GM12878 (cell line): ENCODE data around the gene TMPRSS12. TPM values are rescaled to one million over a fixed set of nuclear protein-coding genes. Genes with fewer than 3 reads are reported as not detected.
"Not testable (repeated sequence)": the region's sequence is repeated elsewhere in the genome, so short reads cannot be mapped to it uniquely, and the experiment has no call there.

Source experiments
- ATAC-seq: fragments of 200-7000 bp; cut with Tn5 transposase; 3 replicates; pipeline ENCODE4 v1.9.1; 2020; ENCODE audit warnings: mild to moderate bottlenecking, moderate library complexity
- BruUV-seq: library from RNA; stranded (reverse); fragments of 400-500 nt; replicated peaks from 2 replicates; lab custom pipeline; 2021; lab: Mats Ljungman, UMichigan
- CTCF ChIA-PET: fragments of 300-600 bp; sonication (Branson Sonifier 250); formaldehyde crosslinking; extraction: SDS; loops from one replicate; lab custom pipeline; 2021; ENCODE audit warnings: inconsistent platforms; lab: Yijun Ruan, JAX
- POLR2A ChIA-PET: fragments of 350-600 bp; formaldehyde crosslinking; extraction: SDS; loops from one replicate; lab custom pipeline; 2021; ENCODE audit warnings: inconsistent platforms; lab: Charles Lee
- RAD21 ChIA-PET: fragments of 300-600 bp; sonication (Branson Sonifier 250); formaldehyde crosslinking; loops from one replicate; lab custom pipeline; 2023; ENCODE audit warnings: antibody characterized with exemption; ENCODE audit not compliant: unreplicated experiment; lab: Charles Lee
- SMC1A ChIA-PET: fragments of 300-600 bp; sonication (Branson Sonifier 250); formaldehyde crosslinking; loops from one replicate; lab custom pipeline; 2023; ENCODE audit not compliant: unreplicated experiment, uncharacterized antibody; lab: Charles Lee
- DNase-seq: peaks from one replicate; pipeline ENCODE4 v3.0.0-alpha.2; 2011; ENCODE audit warnings: low read depth, low spot score
- FAIRE-seq: peaks from 3 replicates; lab custom pipeline; 2011; peaks lifted over from hg19 to GRCh38; lab: Jason Lieb, UNC
- H2AFZ ChIP-seq: 2 replicates; pipeline ENCODE4 v1.6.0; 2011; ENCODE audit warnings: low read depth, low read length, control low read depth; ENCODE audit not compliant: control insufficient read depth
- H3K27ac ChIP-seq: 2 replicates; pipeline ENCODE4 v1.5.1; 2011; ENCODE audit warnings: control low read depth; ENCODE audit not compliant: control insufficient read depth, insufficient read depth
- H3K27me3 ChIP-seq, 2 experiments: replicated peaks in 1 of 2; 2 replicates each; pipeline versions ENCODE4 v1.6.0 to v1.6.1; 2011; ENCODE audit warnings: low read length in 1 of 2; ENCODE audit not compliant: control insufficient read depth in 2 of 2, insufficient read depth in 2 of 2
- H3K36me3 ChIP-seq, 2 experiments: 2 replicates each; pipeline ENCODE4 v1.5.1; 2011; ENCODE audit warnings: low read length in 1 of 2; ENCODE audit not compliant: control insufficient read depth in 2 of 2, insufficient read depth in 2 of 2
- H3K4me1 ChIP-seq: 2 replicates; pipeline ENCODE4 v1.6.1; 2011; ENCODE audit warnings: mild to moderate bottlenecking, low read length, moderate library complexity, mixed read lengths; ENCODE audit not compliant: control insufficient read depth, insufficient read depth
- H3K4me2 ChIP-seq: 2 replicates; pipeline ENCODE4 v1.6.0; 2011; ENCODE audit warnings: control low read depth; ENCODE audit not compliant: control insufficient read depth, insufficient read depth
- H3K4me3 ChIP-seq: fragments of 200-600 bp; sonication (generic); 2 replicates; pipeline ENCODE4 v1.5.1; 2016
- H3K79me2 ChIP-seq: 2 replicates; pipeline ENCODE4 v1.6.0; 2011; ENCODE audit warnings: low read length; ENCODE audit not compliant: control insufficient read depth, insufficient read depth
- H3K9ac ChIP-seq: 2 replicates; pipeline ENCODE4 v1.8.0; 2011; ENCODE audit warnings: low read length, control low read depth, mixed read lengths; ENCODE audit not compliant: control insufficient read depth, insufficient read depth
- H3K9me3 ChIP-seq: replicated peaks from 3 replicates; pipeline ENCODE4 v1.5.1; 2011; ENCODE audit warnings: mild to moderate bottlenecking, low read length; ENCODE audit not compliant: control insufficient read depth, insufficient read depth
- H4K20me1 ChIP-seq: 2 replicates; pipeline ENCODE4 v1.6.0; 2011; ENCODE audit not compliant: control insufficient read depth, insufficient read depth
- CREM ChIP-seq: IDR thresholded peaks from 2 replicates; pipeline ENCODE4 v1.6.1; 2014; ENCODE audit warnings: antibody characterized with exemption, low read depth
- EED ChIP-seq: sonication (generic); IDR thresholded peaks from 2 replicates; pipeline ENCODE4 v1.6.1; 2016; ENCODE audit warnings: antibody characterized with exemption, low read depth
- PAX5 ChIP-seq: IDR thresholded peaks from 2 replicates; pipeline ENCODE4 v1.6.1; 2011; ENCODE audit warnings: low read depth, low read length, borderline replicate concordance
- PBX3 ChIP-seq: IDR thresholded peaks from 2 replicates; pipeline ENCODE4 v1.6.1; 2011; ENCODE audit warnings: mild to moderate bottlenecking, low read depth, low read length, moderate library complexity; ENCODE audit not compliant: insufficient replicate concordance
- POLR2AphosphoS5 ChIP-seq: IDR thresholded peaks from 2 replicates; pipeline ENCODE4 v1.6.1; 2011; ENCODE audit warnings: mild to moderate bottlenecking, low read length, inconsistent platforms
- SKIL ChIP-seq: fragments of 450-650 bp; IDR thresholded peaks from 2 replicates; pipeline ENCODE4 v1.6.1; 2017; ENCODE audit warnings: mild to moderate bottlenecking, low read depth, inconsistent platforms; ENCODE audit not compliant: poor library complexity, severe bottlenecking
- WGBS: methylation state at CpG from one replicate; pipeline ENCODE4 v1.1.6; 2016; ENCODE audit warnings: low lambda C conversion rate; ENCODE audit not compliant: insufficient replicate concordance, insufficient coverage; ENCODE audit errors: missing lambda C conversion rate; 5-methylcytosine and 5-hydroxymethylcytosine counted together
- in situ Hi-C: fragments of 300-500 bp; cut with MboI; formaldehyde crosslinking; loops from 9 replicates; pipeline ENCODE4 v1.14.3; 2018; ENCODE audit warnings: mixed read lengths
- intact Hi-C: fragments of 100-400 bp; cut with micrococcal nuclease; formaldehyde crosslinking; loops from one replicate; pipeline ENCODE4 v1.14.2; 2022; ENCODE audit not compliant: unreplicated experiment
- polyA plus RNA-seq, 11 experiments: library from polyadenylated mRNA; depleted of rRNA in 4 of 11; unstranded in 6 of 11; stranded (reverse) in 5 of 11; fragments of >200 nt; fragmentation: Nextera tagmentation in 4 of 11; fragmentation: Illumina TruSeq in 1 of 11; extraction: Ambion mirVana in 4 of 11; extraction: Trizol in 1 of 11; gene quantifications; 1 replicate in 1 of 11; 2 replicates in 10 of 11; pipeline versions ENCODE4 v1.2.1 to v1.2.3, GENCODE V29; 2011 to 2016; ENCODE audit warnings: inconsistent platforms in 2 of 11, missing spikeins in 2 of 11, low read depth in 1 of 11
- total RNA-seq, 4 experiments: library from RNA; depleted of rRNA in 3 of 4; stranded (reverse); fragments of >200 nt in 3 of 4; fragmentation: Illumina TruSeq in 1 of 4; extraction: Trizol in 1 of 4; gene quantifications; 2 replicates each; pipeline versions ENCODE4 v1.2.1 to v1.2.3, GENCODE V29; 2013 to 2021

The TMPRSS12 gene
- total and polyA plus RNA-seq, 10 of the 15 experiments (the other 5 are each of a cell fraction or from before 2014, with no cell fraction given), result not detected

GRCh38 chr12:50848963-50849362, 6.2 kb downstream of the TMPRSS12 start:
- no peak overlapping the region for H2AFZ ChIP-seq
- FAIRE-seq (no peak), ATAC-seq (no peak), DNase-seq (no peak)
- no peaks in the 10 kb centered on the region for H3K36me3 ChIP-seq
- POLR2A ChIA-PET, result no interaction called here
- H3K79me2 ChIP-seq, result no peaks in the 10 kb centered on the region
- H3K9me3 ChIP-seq, result no peaks in the 10 kb centered on the region
- no peaks in the 10 kb centered on the region for H3K4me1 ChIP-seq
- SMC1A ChIA-PET, result interaction anchor here (1.0 kb wide), 1 partner anchor 12 kb away, joined by 3 read pairs; no protein-coding TSS in a partner anchor
- CTCF ChIA-PET, result interaction anchor here (0.9 kb wide), 1 partner anchor 12 kb away, joined by 3 read pairs; no protein-coding TSS in a partner anchor
- no peak overlapping the region for H3K4me2 ChIP-seq
- no peak for TF ChIP-seq PAX5
- no peak for TF ChIP-seq CREM
- TF ChIP-seq SKIL, result no peak
- no peak for TF ChIP-seq PBX3
- TF ChIP-seq EED, result no peak
- TF ChIP-seq POLR2AphosphoS5, result no peak
- no peak overlapping the region for H3K27ac ChIP-seq
- no peak overlapping the region for H3K4me3 ChIP-seq
- H3K9ac ChIP-seq, result no peak overlapping the region
- BruUV-seq, result no TSS peak
- intact Hi-C loops (no loop called here), in situ Hi-C loops (no loop called here)
- 37% methylated on average over 2 of the region's 2 CpGs for WGBS
- H4K20me1 ChIP-seq, result no peaks in the 10 kb centered on the region
- RAD21 ChIA-PET, result interaction anchor here (1.0 kb wide), 1 partner anchor 24 kb away, joined by 4 read pairs; no protein-coding TSS in a partner anchor
- no peaks in the 10 kb centered on the region for H3K27me3 ChIP-seq

GRCh38 chr12:50855218-50855617, 12.5 kb downstream of the TMPRSS12 start:
- CTCF ChIA-PET, result interaction anchor here (0.7 to 1.3 kb wide), 2 partner anchors 10 to 30 kb away, joined by 3 read pairs; no protein-coding TSS in a partner anchor
- H4K20me1 ChIP-seq, H3K4me1 ChIP-seq, H3K4me3 ChIP-seq, FAIRE-seq, H2AFZ ChIP-seq, H3K36me3 ChIP-seq, H3K27me3 ChIP-seq, in situ Hi-C loops, BruUV-seq, intact Hi-C loops, POLR2A ChIA-PET, ATAC-seq, DNase-seq, SMC1A ChIA-PET, H3K4me2 ChIP-seq, H3K27ac ChIP-seq, H3K9me3 ChIP-seq, RAD21 ChIA-PET, H3K79me2 ChIP-seq, H3K9ac ChIP-seq: not testable (repeated sequence)
- 100% methylated on average over 1 of the region's 1 CpG for WGBS

GRCh38 chr12:50855679-50856078, 13.0 kb downstream of the TMPRSS12 start:
- H3K27me3 ChIP-seq, intact Hi-C loops, H3K4me1 ChIP-seq, FAIRE-seq, H3K9ac ChIP-seq, H3K4me3 ChIP-seq, H3K27ac ChIP-seq, H3K4me2 ChIP-seq, H3K79me2 ChIP-seq, SMC1A ChIA-PET, BruUV-seq, H3K36me3 ChIP-seq, H2AFZ ChIP-seq, DNase-seq, POLR2A ChIA-PET, ATAC-seq, in situ Hi-C loops, H4K20me1 ChIP-seq, RAD21 ChIA-PET, H3K9me3 ChIP-seq: not testable (repeated sequence)
- CTCF ChIA-PET, result interaction anchor here (0.7 kb wide), 1 partner anchor 10 kb away, joined by 3 read pairs; no protein-coding TSS in a partner anchor
- WGBS, result 48% methylated on average over 2 of the region's 2 CpGs
